Psoas muscle (tissue), 8 donors: ENCODE measurements around the gene GCAT. TPM values are rescaled to one million over a fixed set of nuclear protein-coding genes. Genes with fewer than 3 reads are reported as not detected.

Experiments used
- ATAC-seq, 4 donors: fragments of 200-7000 bp; cut with Tn5 transposase; one replicate each; pipeline ENCODE4 v1.9.1; 2020; ENCODE audit warnings: moderate library complexity in 3 of 4, mild to moderate bottlenecking in 2 of 4
- DNase-seq, 2 donors: peaks; one replicate each; pipeline ENCODE4 v3.0.0-alpha.2; 2020
- H3K27ac ChIP-seq: fragments of 200-600 bp; one replicate; pipeline ENCODE4 v1.8.0; 2022
- H3K27me3 ChIP-seq, 3 donors: fragments of 200-600 bp in 1 of 3; one replicate each; pipeline versions ENCODE4 v1.6.1 to v1.8.0; 2013 to 2022; ENCODE audit warnings: low read length in 2 of 3, mild to moderate bottlenecking in 2 of 3, moderate library complexity in 1 of 3; ENCODE audit not compliant: insufficient read depth in 3 of 3
- H3K36me3 ChIP-seq, 2 donors: fragments of 200-600 bp in 1 of 2; one replicate each; pipeline versions ENCODE4 v1.6.1 to v1.8.0; 2013 to 2022; ENCODE audit warnings: low read depth in 1 of 2, mild to moderate bottlenecking in 1 of 2, moderate library complexity in 1 of 2; ENCODE audit not compliant: insufficient read depth in 1 of 2
- H3K4me1 ChIP-seq: fragments of 200-600 bp; one replicate; pipeline ENCODE4 v1.8.0; 2022
- H3K4me3 ChIP-seq: fragments of 200-600 bp; one replicate; pipeline ENCODE4 v1.8.0; 2022; ENCODE audit warnings: mild to moderate bottlenecking
- H3K9me3 ChIP-seq: fragments of 200-600 bp; one replicate; pipeline ENCODE4 v1.8.0; 2022
- CTCF ChIP-seq: fragments of 200-600 bp; IDR thresholded peaks from one replicate; pipeline ENCODE4 v1.8.0; 2022; ENCODE audit warnings: antibody characterized with exemption
- WGBS, 3 donors: extraction: QIAGEN DNeasy Blood & Tissue Kit; methylation state at CpG; one replicate each; pipeline versions ENCODE4 v1.1.6 to v1.1.7; 2013; 5-methylcytosine and 5-hydroxymethylcytosine counted together
- intact Hi-C, 2 donors: fragments of 100-400 bp; cut with DNase I; formaldehyde crosslinking; loops; one replicate each; pipeline versions ENCODE4 v1.11.0 to v1.14.2; 2022
- polyA plus RNA-seq, 3 donors: library from polyadenylated mRNA; stranded (reverse); fragments of 200-250 nt; gene quantifications; one replicate each; pipeline ENCODE4 v1.2.3, GENCODE V29; 2013
- total RNA-seq, 4 donors: library from RNA; stranded (reverse); fragmentation: NEBNext Ultra II Directional in 2 of 4; extraction: Animal tissue kit (Norgen Biotek cat#: 25700) in 2 of 4; gene quantifications; one replicate each; pipeline versions ENCODE4 v1.2.1 to v1.2.4, GENCODE V29; 2021 to 2023
- donor health status: healthy with polysubstance abuse.
- donor health status: DM: no; HTN: no; CAD: no; lungs with moderate emphysema.
- donor health status: Bipolar disorder and iron deficiency.
- donor health status: healthy.
- donor health status: DM: yes; HTN: yes; CAD: no.
- donor health status: DM: no; HTN: no; CAD: no.
- donor health status: DM: no; HTN: no; CAD: no.
- donor health status: DM: yes; HTN: yes; CAD: no.

GCAT gene
- total and polyA plus RNA-seq, 7 donors: 5.4 to 19.2 (median 8.3) TPM

GRCh38 chr22:37804881-37805809 lies 2.6 kb upstream of the GCAT start:
- WGBS, 3 donors: 1% methylated on average over 60 to 86 of the region's 87 CpGs
- no peak for TF ChIP-seq CTCF
- H3K9me3 ChIP-seq: no peaks in the 10 kb centered on the region
- H3K36me3 ChIP-seq: no peaks in the 10 kb centered on the region
- intact Hi-C loops: no loop called here
- no peaks in the 10 kb centered on the region for H3K27me3 ChIP-seq
- DNase-seq: peak; percentile 90 to 96
- H3K4me1 ChIP-seq: peaks cover 10% of the 10 kb centered on the region
- peak overlapping the region; percentile 92 for H3K27ac ChIP-seq
- peak overlapping the region; percentile 83 for H3K4me3 ChIP-seq
- ATAC-seq: peak; percentile 67 to 73 (median 68)

GRCh38 chr22:37805810-37806277 lies 1.9 kb upstream of the GCAT start:
- no peaks in the 10 kb centered on the region for H3K36me3 ChIP-seq
- no peak for TF ChIP-seq CTCF
- ATAC-seq (no peak), DNase-seq (no peak)
- H3K9me3 ChIP-seq: no peaks in the 10 kb centered on the region
- intact Hi-C loops: no loop called here
- 13 to 16% (median 15%) methylated on average over 10 of the region's 10 CpGs for WGBS, 3 donors
- peaks cover 10% of the 10 kb centered on the region for H3K4me1 ChIP-seq
- H3K4me3 ChIP-seq: peak overlapping the region; percentile 83
- H3K27me3 ChIP-seq: no peaks in the 10 kb centered on the region
- peak overlapping the region; percentile 92 for H3K27ac ChIP-seq

- Histone ChIP-seq H3K27ac (peak overlapping the region; percentile 92), H3K9me3 (no peaks in the 10 kb centered on the region), H3K36me3 (no peaks in the 10 kb centered on the region), H3K4me3 (peak overlapping the region; percentile 83), H3K4me1 (peaks cover 10% of the 10 kb centered on the region), H3K27me3 (no peaks in the 10 kb centered on the region)
- no peak for DNase-seq
- TF ChIP-seq CTCF: no peak
- 1% methylated on average over 19 of the region's 19 CpGs for WGBS, 3 donors
- no peak for ATAC-seq
- intact Hi-C loops: no loop called here
Observed at GRCh38 chr22:37806409-37807333, 1.1 kb upstream of the GCAT start.

GRCh38 chr22:37808294-37808657 lies 542 bp downstream of the GCAT start:
- Histone ChIP-seq H3K27me3 (no peaks in the 10 kb centered on the region), H3K9me3 (no peaks in the 10 kb centered on the region), H3K36me3 (no peaks in the 10 kb centered on the region), H3K4me3 (peak overlapping the region; percentile 83), H3K4me1 (peaks cover 6% of the 10 kb centered on the region), H3K27ac (peak overlapping the region; percentile 92)
- no peak for TF ChIP-seq CTCF
- ATAC-seq: no peak
- WGBS, 3 donors: 9 to 10% (median 10%) methylated on average over 8 of the region's 8 CpGs
- no peak for DNase-seq
- intact Hi-C loops: no loop called here
